HG03196 (cell line): ENCODE results near the gene MUC3A.
"Not testable (repeated sequence)": the region's sequence is repeated elsewhere in the genome, so short reads cannot be mapped to it uniquely, and the experiment has no call there.

Experiments used
- ATAC-seq: cut with Tn5 transposase; IDR thresholded peaks from one replicate; pipeline ENCODE4 v1.9.1; 2021; ENCODE audit not compliant: unreplicated experiment

The MUC3A gene

GRCh38 chr7:100968650-100969049 is 19.3 kb downstream of the MUC3A start:
- no peak for ATAC-seq

DNA sequence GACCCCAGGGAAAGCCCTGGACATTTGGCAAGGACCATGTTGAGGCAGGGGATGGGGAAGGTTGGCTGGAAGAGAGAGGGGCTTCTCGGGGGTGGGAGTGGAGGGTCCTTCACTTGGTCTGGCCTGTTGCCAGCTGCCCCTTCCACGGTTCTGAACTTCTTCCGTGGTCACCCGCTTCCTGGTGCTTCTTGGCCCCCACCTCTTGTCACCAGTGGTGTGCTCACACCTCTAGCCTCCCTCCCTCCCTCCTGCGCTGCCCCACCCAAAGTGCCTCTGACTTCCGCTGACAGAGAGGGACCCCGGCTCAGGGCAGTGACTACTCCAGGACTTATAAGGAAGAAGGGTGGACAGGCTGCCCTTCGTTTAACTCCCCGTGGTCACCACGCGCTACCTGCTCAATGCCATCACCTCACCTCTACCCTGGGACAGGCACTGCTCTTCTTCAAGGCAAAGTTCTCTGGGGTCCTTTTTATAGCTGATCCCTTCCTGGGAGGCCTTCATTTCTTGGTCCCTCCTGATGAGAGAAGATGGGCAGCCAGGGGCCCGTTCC is 19.8 kb downstream of the MUC3A start, which contains the start of gene MUC12:
Gene MUC12, plus strand, starts transcription at position 500 of the 550 bp plus-strand sequence. CDS start 58 bp downstream, outside the sequence.
- no peak for ATAC-seq

GRCh38 chr7:100971111-100972001 is 22.0 kb downstream of the MUC3A start:
- ATAC-seq = no peak

DNA sequence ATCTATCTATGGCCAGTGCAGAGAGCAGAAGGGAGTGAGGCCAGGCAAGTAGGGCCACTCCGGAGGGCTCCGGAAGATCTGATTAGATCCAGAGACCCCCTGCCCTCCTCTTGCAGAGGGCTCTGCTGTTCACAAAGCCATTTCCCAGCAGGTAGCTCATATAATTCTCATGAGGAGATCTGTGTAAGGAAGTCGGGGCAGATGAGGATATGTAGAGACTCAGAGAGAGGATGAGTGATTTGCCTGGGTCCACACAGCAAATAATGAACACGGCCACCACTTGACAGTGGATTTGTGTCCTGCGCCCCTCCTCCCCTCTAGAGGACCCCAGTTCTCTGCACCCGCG is 22.6 kb downstream of the MUC3A start:
- no peak for ATAC-seq

- ATAC-seq = no peak
These were observed 24.7 kb downstream of the MUC3A start for GRCh38 chr7:100974021-100974420.

- no peak for ATAC-seq
These were observed 26.1 kb downstream of the MUC3A start for GRCh38 chr7:100975371-100975821.

DNA sequence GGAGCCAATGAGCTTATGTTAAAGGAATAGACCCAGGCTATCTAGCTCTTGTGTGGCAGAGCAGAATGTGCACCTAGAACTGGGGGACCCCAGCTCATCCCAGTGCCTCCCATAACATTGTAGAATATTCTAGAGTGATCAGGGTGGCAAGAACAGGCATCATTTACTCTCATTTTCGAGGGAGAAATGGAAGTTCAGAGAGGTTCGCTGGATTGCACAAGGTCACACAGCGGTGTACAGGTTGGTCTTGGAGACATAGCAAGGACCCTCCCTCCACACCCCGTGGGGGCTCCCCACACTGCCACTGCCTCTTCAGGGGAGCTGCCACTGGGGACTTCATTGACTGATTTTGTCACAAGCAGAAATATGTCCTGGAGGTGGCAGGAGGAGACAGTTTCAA is 29.0 kb downstream of the MUC3A start:
- no peak for ATAC-seq

GRCh38 chr7:100983451-100984187 is 34.3 kb downstream of the MUC3A start:
- ATAC-seq = no peak

GRCh38 chr7:100984241-100984918 is 35.0 kb downstream of the MUC3A start:
- ATAC-seq = not testable (repeated sequence)

DNA sequence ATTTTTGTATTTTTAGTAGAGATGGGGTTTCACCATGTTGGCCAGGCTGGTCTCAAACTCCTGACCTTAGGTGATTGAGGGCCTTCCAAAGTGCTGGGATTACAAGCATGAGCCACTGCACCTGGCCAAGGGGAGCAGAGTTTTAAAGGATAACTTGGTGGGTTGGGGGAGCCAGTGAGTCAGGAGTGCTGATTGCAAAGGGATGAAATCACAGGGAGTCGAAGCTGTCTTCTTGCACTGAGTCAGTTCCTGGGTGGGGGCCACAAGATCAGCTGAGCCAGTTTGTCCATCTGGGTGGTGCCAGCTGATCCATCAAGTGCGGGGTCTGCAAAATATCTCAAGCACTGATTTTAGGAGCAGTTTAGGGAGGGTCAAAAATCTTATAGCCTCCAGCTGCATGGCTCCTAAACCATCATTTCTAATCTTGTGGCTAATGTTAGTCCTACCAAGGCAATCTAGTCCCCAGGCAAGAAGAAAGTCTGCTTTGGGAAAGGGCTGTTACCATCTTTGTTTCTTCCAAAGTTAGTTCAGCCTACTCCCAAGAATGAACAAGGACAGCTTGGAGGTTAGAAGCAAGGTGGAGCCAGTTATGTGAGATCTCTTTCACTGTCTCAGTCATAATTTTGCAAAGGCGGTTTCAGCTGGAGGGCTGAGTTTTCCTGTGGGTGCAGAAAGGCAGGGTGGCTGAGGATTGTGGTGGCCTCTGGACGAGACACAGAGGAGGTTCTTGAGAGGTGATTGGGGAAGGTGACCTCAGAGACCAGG is 35.9 kb downstream of the MUC3A start:
- ATAC-seq = not testable (repeated sequence)

DNA sequence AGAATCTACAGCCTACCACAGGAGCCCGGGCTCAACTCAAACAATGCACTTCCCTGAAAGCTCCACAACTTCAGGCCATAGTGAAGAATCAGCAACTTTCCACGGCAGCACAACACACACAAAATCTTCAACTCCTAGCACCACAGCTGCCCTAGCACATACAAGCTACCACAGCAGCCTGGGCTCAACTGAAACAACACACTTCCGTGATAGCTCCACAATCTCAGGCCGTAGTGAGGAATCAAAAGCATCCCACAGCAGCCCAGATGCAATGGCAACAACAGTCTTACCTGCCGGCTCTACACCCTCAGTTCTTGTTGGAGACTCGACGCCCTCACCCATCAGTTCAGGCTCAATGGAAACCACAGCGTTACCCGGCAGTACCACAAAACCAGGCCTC is 42.3 kb downstream of the MUC3A start:
- ATAC-seq = no peak

- ATAC-seq = not testable (repeated sequence)
These were observed 42.9 kb downstream of the MUC3A start for GRCh38 chr7:100992280-100992679.

GRCh38 chr7:100994671-100995070 is 45.3 kb downstream of the MUC3A start:
- not testable (repeated sequence) for ATAC-seq

- not testable (repeated sequence) for ATAC-seq
These were observed 49.2 kb downstream of the MUC3A start for GRCh38 chr7:100998530-100998929.

- not testable (repeated sequence) for ATAC-seq
These were observed 50.0 kb downstream of the MUC3A start for GRCh38 chr7:100999334-100999733.

GRCh38 chr7:101000025-101000424 is 50.7 kb downstream of the MUC3A start:
- ATAC-seq = not testable (repeated sequence)

GRCh38 chr7:101002333-101002732 is 53.0 kb downstream of the MUC3A start:
- ATAC-seq = not testable (repeated sequence)

- not testable (repeated sequence) for ATAC-seq
These were observed 58.0 kb downstream of the MUC3A start for GRCh38 chr7:101007361-101007760.

GRCh38 chr7:101009629-101010028 is 60.3 kb downstream of the MUC3A start:
- no peak for ATAC-seq

- no peak for ATAC-seq
These were observed 63.6 kb downstream of the MUC3A start for GRCh38 chr7:101012931-101013330.
